GM19025 (cell line): ENCODE results near the gene ACP1.
A peak's percentile ranks its signal among the peaks of the same experiment; 100 is the strongest.

ENCODE experiments used
- ATAC-seq: cut with Tn5 transposase; IDR thresholded peaks from one replicate; pipeline ENCODE4 v1.9.1; 2021; ENCODE audit warnings: mild to moderate bottlenecking, low read depth, moderate library complexity; ENCODE audit not compliant: unreplicated experiment

The ACP1 gene

DNA sequence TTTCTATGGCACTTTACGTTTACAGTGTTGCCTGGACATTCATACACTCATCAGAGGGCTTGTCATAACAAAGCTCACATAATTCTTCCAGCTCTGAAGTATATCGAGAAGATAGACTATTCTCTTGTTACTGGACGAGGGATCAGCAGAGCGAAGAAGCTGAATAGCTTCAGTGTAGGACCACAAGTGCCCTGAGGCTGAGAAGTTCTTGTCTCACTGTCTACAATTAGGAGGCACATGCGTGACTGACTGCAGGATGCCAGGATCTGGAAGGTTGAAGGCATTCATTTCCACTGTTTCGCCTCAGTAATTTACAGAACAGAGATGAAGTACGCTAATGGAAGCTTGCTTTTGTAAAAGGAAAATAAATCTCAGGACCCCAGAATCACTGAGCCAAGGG, 10.5 kb upstream of the ACP1 start:
- ATAC-seq, result no peak

DNA sequence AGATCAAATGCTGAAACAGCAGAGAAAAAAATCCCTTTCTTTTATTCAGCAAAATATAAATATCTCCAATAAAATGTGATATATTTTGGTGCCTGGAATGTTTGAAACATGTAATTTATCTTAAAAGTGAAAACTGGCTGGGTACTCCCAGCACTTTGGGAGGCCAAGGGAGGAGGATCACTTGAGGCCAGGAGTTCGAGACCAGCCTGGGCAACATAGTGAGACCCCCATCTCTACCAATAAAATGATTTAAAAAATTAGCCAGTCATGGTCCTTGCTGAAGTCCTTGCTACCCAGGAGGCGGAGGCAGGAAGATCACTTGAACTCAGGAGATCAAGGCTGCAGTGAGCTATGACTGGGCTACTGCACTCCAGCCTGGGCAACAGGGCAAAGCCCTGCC, 9.6 kb upstream of the ACP1 start:
- ATAC-seq, result no peak

DNA sequence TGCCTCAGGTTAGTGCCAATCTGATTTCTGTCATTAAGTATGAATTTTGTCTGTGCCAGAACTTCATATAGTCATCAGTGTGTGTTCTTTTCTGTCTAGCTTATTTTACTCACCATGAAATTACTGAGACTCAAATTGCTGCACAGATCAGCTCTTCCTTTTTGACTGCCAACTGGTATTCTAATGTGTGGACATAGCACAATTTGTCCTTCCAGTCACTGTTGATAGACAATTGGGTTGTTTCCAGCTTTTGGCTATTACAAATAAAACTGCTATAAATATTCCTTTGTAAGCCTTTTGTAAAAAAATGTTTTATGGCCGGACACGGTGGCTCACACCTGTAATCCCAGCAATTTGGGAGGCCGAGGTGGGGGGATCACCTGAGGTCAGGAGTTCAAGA, 8.7 kb upstream of the ACP1 start:
- ATAC-seq, result no peak

DNA sequence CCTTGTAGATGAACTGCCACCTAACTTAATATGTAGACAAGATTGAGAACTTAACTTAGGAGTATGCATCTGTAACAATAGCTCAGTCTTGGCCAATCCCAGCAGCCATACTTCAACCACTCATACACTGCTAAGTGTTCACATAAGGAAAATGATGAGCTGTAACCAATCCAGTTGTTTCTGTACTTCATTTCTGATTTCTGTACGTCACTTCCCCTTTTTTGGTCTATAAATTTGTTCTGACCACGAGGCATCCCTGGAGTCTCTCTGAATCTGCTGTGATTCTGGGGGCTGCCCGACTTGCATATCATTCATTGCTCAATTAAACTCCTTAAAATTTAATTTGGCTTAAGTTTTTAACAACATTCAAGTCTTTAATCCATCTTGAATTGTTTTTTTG, 7.3 kb upstream of the ACP1 start:
- no peak for ATAC-seq

DNA sequence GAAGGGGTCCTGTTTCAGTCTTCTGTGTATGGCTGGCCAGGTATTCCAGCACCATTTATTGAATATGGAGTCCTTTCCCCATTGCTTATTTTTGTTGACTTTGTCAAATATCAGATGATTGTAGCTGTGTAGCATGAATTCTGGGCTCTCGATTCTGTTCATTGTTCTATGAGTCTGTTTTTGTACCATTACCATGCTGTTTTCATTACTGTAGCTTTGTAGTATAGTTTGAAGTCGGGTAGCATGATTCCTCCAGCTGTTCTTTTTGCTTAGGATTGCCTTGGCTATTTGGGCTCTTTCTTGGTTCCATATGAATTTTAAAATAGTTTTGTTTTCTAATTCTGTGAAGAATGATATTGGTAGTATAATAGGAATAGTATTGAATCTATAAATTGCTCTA, 6.9 kb upstream of the ACP1 start:
- ATAC-seq, result no peak

DNA sequence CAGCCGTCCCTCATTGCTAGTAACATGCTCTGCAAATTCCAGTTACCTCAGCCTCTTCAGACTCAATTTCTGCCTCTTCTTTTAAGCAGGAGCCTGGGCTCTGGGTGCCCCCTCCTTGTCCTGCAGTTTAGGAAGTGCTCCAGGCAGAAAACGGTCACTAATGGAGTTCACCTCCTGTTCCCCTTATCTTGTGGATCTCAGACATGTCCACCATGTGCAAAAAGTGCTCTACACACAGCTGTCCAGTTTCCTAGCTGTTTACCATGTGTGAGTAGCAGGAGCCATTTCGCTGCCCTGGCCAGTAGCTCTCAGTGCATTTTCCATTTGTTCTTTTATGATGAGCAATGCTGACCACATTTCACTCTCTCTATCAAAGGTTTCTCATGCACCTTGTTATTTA, 5.8 kb upstream of the ACP1 start:
- ATAC-seq, result no peak

DNA sequence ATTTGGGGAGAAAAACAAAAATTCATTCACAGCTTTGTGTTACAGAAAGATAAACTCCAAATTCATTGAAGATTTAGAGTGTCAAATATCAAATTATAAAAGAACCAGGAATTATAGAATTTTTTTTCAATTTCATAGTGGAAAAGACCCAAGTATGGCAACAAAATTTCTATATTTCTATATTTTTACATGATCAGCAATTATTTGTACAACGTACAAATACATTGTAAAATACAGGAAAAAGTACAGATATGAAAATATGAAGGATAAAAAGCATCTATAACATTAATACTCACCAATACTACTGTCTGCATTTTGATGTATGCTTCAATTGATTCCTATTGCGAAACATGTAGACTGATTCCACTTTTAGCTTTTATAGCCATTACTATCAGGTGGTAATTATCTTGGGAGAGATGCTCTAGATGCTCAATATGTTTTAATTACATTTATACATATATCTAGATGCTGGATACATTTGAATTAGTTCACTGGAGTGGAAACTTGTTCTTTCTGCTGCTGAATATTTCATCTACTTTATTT, 4.9 kb upstream of the ACP1 start:
- no peak for ATAC-seq

DNA sequence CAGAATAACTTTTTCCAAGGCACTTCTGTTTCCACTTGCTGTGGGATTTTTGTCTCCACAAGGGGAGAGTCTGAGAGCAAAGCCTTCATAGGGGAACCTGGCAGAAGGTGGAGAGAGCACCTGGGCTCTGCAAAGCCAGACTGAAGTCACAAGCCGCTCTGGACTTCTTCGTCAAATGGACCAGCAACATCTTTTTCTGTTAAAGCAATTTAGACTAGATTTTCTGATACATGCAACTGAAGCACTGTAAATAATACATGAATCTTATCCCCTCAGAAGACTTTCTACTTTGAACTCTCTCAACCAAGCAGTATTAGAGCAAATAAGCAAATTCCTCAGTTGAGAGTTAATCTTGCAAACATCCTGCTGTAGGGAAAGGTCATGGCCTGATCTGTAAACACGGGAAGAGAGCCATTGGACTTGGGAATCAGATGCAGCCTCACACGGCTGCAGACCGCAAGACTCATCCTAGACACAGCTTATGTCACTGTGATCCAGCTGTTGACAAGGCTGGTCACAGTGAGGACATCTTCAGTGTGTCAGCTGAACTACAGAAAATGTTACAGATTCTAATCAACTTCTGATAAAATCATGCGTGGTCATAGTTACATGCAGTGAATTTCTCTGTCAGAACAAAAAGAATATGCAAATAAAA, 4.1 kb upstream of the ACP1 start:
- ATAC-seq, result no peak

DNA sequence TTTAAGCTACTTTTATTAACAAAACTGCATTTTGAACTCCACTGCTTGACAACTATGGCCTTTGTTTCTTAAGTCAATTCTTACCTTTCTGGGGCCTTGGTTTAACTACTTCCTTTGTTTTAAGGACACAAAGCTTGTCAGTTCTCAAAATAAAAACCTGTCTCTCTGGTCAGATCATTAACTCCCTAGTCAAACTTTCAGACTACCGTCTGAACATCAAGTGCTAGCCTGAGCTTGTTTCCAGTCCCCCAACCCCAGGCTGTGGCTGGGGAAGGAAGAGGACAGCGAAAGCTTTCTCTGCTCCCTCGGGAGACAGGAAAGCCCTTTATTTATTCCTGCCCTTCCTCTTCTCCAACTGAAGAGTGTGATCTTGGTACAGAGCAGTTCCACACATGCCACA, 2.6 kb upstream of the ACP1 start:
- ATAC-seq, result no peak

DNA sequence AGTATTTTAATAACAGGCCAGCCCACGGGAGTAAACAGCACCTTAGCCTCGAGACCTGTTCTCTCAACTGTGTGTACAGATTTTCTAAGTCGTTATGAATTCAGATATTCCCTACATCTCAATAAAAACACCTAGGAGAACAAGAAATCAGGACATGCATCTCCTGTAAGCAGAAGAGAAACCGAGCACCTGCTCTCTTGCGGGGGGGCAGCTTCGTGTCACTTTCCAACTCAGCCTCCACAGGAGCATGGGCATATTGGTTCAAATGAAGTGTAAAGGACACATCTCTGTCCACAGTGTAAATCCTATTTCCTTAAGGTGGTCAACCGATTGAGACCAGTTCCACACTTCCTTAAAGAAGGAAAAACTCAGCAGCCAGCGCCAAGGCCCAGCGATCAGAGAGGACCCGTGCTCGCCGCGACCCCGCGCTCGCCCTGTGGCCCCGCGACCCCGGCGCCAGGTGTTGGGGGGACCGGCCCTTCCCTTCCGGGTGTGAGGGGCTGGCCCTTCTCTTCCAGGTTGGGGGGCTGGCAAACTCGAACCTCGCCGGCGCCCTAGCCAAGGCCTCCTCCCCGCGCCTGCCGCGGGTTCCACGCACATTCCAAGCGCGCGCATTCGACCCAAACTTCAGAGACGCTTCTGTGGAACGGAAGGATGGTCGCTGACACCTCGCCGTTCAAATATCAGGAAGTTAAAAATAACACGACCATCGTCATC, 1.6 kb upstream of the ACP1 start:
- no peak for ATAC-seq

DNA sequence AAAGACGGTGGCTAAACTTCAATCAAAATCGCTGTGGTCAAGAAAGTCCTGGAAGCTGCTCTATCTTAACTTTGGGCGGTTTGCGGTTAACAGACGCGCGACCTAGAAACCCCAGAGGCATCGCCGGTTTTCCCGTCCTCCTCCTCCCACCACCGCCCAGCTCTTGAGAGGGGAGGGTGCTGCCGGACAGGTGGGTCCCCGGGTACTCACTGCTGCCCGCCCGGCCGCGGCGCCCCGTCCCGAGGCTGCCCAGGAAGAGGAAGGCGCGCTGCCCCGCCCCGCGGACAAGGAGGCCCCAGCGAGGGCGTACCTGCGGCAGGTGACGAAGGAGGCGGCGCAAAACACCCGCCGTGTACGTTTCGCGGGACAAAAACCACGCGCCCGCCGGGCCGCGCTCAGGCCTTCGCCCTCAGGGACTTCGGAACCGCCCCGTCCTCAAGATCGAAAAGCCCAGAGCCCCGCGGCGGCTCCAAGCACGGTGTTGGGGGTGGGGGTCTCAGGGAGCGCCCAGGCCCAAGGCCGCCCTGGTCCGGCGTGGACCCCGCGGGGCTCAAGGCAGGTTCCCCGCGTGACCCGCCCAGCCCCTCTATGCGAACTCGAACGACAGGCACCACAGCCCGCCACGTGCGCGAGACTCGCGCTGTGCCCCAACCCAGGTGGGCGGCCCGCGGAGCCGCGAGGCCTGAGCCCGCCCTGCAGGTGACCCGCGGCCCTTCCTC, 814 bp upstream of the ACP1 start, which contains the start of gene SH3YL1:
SH3YL1 (minus strand) TSS at position 259 of the 719 bp plus-strand sequence; CDS start at position 211, 48 bp downstream.
- peak; percentile 9 for ATAC-seq

DNA sequence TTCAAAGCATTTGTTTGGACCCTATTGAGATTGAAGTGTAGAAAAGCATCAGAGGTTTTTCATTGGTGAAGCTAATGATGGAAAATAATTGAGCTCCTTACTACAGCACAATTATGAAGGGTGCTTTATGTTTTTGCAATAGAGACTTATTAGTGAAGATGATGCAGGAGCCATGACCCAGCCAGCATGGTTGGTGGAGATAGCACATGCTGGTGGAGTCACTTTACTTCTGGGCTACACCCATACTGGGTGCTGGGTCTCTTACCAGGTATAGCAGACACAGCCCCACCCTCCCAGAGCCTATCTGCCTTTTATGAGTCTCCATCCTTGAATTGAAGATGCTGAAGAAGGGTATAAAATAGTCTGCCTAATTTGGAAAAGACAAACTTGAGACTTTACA, 3.6 kb downstream of the ACP1 start:
- ATAC-seq, result no peak

DNA sequence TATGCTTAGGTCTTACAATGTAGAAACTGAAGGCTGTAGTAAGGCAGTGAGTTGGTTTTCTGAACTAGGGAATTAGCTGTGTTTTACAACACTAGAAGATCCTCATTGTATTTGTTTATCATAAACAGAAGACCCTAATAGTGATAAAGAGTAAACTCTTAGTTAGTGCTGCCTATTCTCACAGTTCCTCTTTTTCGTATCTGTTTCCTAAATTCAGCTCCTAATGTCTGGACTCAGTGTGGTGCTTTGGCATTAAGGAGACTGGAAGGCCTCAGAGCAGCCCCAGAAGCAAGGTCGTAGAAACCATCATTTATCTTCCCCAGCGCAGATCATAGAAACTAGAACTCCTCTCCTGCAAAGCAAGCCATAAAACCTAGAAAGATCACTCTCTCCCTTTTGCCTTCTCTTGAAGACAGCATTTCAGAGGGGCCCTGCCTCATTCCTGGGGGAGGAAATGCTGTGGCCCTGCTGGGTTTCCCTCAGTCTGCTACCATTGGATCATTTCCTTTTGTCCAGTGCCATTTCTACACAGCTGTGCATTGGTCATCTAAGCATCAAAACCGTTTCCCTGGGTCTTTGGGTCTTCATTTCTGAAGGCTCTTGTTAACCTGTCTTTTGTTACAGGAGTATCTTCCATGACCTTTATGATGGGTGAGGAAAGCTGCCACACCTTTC, 4.7 kb downstream of the ACP1 start:
- ATAC-seq, result no peak

DNA sequence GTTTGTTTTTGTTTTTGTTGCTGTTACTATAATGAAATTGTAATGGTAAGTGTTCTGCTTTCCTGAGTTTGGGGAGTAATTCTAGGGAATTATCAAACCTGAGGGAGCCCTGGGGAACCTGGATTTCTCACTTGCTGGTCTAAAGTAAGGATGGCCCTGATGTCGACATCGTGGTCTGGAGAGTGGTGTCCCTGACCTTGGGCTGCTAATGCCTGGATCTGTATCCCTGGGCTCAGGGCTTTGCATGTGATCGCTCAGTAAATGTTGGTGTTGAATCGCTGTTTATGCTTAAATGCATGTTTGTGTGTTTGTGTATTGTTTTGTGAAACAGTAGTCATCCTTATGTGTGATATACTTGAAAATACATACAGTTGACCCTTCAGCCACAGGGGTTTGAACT, 6.1 kb downstream of the ACP1 start:
- no peak for ATAC-seq

DNA sequence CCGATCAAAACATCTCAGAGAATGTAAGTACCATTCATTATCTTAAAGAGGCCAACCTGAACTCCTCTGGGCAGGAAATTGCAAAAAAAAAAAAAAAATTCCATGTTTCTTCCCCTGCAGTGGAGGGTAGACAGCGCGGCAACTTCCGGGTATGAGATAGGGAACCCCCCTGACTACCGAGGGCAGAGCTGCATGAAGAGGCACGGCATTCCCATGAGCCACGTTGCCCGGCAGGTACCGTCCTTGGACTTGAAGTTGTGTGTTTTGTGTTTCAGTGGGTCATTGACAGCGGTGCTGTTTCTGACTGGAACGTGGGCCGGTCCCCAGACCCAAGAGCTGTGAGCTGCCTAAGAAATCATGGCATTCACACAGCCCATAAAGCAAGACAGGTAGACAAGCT, 7.2 kb downstream of the ACP1 start:
- no peak for ATAC-seq

DNA sequence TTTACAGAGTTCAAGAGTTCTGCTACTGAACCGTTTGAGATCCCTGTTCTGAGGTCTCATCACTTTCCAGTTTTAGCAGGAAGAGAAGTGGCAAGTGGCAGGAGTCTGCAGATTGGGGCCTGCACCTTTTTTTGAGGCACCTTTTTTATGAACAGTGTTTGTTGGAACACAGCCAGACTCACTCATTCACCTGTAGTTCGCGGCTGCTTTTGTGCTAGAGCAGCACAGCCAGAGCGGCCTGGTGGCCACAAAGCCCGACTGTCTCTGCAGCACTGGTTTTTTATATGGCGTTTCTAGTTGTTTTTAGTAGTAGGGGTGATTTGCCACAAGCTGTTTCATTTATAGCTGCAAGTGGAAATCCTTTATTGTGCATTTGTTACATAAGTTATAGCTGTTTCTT, 8.6 kb downstream of the ACP1 start:
- ATAC-seq, result no peak

DNA sequence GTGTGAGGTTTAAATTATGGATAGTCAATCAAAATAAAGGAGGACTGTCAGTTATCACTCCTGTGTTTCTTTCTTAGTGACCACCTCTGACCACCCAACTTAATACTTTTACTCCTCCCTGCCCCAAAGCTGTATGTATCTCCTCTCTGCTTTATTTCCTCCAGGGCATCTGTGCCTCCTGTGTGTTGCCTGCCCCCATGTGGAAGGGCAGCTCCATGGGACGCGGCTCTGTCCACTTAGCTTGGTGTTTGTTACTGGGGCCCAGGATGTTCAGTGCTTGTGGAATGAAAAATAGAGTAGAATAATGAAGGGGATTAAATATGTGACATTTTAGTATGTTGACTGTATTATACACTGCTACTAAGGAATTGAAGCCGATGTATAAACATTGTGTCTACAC, 9.8 kb downstream of the ACP1 start:
- ATAC-seq, result no peak

DNA sequence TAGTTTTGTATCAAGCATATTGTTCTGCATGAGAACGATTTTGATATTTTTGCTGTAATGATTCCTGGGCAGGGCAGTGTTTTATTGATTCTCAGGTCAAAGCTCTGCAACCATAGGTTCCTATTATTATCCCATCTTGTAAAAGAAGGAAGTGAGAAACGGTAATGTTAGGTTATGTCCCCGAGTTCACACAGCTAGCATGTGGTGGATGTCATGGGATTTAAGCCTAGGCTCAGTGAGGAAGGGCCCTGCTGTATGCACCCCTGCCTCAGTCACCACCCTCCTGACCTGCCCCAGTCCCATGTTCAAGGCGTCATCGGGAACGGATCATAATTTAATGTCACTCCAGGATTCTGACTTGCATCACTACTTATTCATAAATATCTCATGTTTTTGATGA, 10.7 kb downstream of the ACP1 start:
- peak; percentile 89 for ATAC-seq

DNA sequence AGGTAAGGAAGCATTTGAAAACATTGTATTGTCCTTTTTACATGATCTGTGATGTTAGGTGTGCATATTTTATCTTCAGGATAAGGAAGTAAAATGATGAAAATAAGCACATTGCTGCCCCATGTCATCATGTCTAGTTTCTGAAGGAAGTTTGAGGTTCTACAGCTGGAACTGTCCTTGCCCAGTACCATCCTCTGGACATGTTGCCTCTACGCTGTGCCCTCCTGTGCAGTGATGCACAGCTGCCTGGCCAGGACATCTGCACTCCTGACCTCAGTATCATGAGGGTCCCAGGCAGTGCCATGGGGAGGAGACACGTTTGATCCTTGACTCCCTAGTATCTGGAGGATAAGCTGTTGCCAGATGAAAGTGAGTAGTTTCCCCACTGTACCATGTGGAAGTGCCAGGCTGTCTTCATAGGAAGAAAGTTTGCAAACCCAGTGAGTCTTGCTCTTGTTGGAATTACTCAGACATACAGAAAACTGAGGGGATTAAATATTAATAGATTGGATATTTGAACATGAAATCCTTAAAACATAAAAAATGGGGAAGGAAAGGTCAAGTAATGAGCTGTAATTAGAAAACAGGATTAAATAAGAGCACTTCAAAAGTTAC, 13.7 kb downstream of the ACP1 start:
- ATAC-seq, result no peak

DNA sequence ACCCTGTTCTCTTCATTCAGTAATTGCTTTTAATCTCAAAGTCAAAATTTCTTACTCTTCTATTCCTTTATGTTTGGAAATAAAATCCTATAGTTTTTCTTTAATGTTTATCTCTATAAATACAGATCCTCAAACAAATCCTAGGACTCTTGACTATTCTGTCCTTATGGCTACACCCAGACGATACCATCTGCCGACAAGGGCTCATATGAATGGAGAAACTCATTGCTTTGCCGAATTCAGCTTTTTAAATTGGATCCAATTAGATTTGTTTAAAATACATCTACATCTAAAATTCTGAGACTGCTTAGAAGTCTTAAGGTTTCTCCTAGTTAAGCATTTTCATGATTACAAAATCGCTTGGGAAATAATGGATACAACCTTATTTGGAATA, 14.2 kb downstream of the ACP1 start:
- ATAC-seq, result no peak

DNA sequence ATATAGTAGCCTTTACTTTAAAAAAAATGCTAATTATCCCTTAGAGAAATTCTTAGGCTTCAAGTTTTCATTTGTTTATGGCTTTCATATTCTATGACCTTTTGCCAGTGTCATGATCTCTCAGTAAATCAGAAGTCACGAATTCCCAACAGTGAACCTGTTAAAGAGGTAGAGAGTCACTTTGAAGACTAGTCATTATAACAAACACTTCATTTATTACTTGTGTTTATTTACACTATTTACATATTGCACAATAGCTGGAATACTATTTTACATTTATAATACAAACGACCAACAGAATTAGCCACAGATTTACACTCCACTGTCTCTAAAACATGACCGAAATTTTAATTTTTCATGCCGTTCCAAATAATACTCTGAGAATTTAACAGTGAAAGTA, 14.6 kb downstream of the ACP1 start:
- ATAC-seq, result no peak
